GM19452 (cell line): ENCODE results near the gene RPS8.
"Not testable (repeated sequence)": the region's sequence is repeated elsewhere in the genome, so short reads cannot be mapped to it uniquely, and the experiment has no call there.

Experiments
- ATAC-seq: cut with Tn5 transposase; IDR thresholded peaks from one replicate; pipeline ENCODE4 v1.9.1; 2021; ENCODE audit not compliant: unreplicated experiment

The RPS8 gene

DNA sequence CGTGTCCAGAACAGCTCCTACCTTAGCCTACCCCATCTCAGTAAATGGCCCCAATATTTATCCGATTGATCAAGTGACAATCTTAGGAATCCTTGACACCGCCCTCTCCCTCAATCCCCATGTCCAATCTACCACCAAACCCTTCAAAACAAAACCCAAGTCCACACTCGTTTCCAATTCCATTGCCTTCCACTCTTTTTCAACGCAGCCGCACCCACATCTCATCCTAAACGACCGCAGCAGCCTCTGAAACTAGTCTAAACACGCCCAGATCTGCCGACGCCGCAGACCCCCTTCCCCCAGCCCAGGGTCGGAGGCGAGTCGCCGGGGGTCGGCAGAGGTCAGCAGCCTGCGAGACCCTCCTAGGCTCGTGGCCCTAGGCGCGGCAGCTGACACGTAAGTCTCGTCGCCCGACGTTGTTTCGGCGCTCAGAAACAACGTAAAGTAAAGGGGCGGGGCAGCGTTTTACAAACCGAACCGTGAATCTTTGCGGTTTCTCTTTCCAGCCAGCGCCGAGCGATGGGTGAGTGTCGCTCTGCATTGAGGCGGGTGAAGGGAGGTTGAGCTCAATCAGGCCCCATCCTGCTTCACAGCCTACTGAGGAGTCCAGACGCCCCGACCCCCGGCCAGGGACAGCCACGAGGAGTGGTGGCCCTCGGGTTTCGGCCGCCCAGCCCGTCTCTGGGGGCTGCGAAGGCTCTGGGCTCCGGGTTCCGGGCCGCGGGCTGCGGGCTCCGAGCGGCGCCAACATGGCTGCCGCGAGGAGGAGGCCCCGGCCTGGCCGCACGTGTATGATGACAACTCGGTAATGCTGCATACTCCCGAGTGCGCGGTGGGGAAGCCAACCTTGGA lies at the start of gene RPS8:
RPS8 (plus strand) TSS at position 463 of the 852 bp plus-strand sequence; CDS start at position 520, 57 bp downstream.
- ATAC-seq, result peak; percentile 71

DNA sequence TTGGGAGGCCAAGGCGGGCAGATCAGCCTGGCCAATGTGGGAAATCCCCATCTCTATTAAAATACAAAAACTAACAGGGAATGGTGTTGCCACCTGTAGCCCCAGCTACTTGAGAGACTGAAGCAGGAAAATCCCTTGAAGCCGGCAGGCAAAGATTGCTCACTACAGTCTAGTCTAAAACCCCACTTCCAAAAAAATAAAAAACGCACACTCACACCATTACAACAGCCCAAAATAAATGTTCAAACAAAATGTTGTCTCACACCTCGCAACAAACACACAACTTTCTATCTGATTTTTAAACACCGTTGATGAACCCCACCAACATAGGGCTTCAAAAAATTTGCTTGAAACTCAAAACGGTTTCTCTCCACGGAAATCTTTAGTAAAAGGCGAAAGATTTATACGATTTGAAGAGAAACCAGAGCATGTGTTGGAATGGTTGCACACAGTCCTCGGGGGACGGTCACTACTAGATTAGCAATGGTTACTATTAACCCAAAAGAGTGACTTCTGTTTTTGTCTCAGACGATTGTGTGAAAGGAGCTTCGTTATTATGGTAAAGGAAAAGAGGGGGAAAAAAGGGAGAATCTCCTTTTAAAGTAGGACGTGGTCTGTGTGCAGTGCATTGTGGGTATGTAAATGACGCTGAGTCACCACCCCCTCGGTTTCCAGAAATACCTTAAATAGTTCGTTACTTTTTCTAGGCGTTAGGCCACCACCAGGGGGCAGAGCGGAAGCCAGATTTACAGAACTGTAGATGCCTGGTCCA lies 44.4 kb upstream of the RPS8 start, which contains the start of gene RNU5D-1:
RNU5D-1 (minus strand) TSS at position 430 of the 772 bp plus-strand sequence.
- ATAC-seq, result peak; percentile 72

DNA sequence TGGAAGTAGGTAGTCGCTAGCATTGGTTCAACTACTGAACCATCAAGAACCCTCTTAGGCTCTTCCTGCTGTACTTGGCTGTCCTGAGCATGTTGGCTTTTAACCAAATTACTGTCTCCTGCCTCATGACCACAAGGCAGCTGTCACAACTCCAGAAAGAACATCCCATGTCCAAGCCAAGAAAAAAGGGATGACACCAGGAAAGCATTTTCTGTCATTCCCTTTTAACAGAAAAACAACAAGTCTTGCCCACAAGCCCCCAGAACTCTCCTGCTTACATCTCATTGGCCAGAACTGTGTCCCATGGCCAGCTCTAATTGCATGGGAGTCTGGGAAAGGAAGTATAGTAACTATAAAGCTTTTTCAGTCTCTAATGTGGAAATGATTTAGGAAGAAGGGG lies 42.0 kb upstream of the RPS8 start:
- ATAC-seq, result no peak

DNA sequence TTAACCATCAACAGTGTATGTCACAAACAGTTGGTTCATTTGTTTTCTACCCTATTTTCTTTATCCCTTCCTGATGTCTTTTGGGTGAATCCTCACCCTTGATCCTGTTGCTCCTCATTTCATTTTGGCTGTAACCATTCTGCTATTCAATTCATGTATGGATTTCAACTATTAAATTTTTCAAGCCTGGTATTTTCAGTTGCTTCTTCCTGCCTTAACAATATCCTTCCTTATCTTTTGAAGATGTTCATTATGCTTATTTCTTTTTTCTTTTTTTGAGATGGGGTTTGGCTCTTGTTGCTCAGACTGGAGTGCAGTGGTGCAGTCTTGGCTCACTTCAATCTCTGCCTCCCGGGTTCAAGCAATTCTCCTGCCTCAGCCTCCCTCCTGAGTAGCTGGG lies 41.6 kb upstream of the RPS8 start:
- ATAC-seq, result no peak

DNA sequence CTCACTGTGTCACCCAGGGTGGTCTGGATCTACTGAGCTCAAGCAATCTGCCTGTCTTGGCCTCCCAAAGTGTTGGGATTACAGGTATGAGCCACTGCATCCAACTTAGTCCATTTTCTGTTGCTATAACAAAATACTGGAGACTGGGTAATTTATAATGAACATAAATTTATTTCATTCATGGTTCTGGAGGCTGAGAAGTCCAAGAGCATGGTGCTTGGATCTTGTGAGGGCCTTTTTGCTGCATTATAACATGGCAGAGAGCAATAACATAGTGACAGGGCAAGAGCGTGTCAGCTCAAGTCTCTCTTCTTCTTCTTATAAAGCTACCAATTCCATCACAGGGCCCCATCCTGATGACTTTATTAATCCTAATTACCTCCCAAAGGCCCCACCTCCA lies 39.3 kb upstream of the RPS8 start:
- ATAC-seq, result no peak

DNA sequence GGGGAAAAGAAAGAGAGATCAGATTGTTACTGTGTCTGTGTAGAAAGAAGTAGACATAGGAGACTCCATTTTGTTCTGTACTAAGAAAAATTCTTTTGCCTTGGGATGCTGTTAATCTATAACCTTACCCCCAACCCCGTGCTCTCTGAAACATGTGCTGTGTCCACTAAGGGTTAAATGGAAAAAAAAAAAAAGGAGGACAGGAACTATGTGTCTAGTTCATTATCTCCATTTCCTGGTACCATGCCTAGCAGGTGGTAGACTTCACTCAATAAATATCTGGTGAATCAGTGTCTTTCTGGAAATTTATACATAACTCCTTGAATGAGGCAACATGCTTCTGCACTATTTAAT lies 36.4 kb upstream of the RPS8 start:
- ATAC-seq, result not testable (repeated sequence)

DNA sequence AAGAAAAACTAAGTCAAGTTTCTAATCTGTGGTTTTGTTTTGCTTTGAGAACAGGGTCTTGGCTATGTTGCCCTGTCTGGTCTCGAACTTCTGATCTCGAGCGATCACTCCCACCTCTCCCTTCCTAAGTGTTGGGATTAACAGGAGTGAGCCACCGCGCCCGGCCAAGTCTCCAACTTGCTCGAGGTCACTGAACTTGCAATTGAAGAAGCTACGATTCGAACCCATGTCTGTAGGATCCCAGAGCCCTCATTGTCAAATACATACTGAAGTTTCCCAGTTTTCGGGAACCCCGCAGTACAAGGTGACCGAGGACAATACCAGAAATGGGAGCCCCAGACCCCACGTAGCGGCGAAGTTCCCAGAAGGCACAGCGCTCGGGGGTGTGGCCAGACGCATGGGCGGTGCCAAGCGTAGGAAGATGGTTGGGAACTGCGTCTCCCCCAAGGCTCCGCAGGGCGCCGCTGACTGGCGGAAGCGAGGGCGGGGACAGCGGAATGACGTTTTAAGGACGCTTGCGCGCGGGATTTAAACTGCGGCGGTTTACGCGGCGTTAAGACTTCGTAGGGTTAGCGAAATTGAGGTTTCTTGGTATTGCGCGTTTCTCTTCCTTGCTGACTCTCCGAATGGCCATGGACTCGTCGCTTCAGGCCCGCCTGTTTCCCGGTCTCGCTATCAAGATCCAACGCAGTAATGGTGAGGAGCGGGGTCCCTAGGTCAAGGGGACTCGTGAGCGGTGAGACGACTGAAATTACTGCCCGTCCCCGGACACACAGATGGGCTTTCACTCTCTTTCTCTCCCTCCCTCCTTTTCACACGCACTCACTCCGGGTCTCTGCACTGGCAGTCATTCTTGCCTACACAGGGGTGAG lies 35.8 kb upstream of the RPS8 start, which contains the start of gene KIF2C:
KIF2C (plus strand) TSS at position 531 of the 872 bp plus-strand sequence; CDS start at position 627, 96 bp downstream.
- ATAC-seq, result peak; percentile 95

DNA sequence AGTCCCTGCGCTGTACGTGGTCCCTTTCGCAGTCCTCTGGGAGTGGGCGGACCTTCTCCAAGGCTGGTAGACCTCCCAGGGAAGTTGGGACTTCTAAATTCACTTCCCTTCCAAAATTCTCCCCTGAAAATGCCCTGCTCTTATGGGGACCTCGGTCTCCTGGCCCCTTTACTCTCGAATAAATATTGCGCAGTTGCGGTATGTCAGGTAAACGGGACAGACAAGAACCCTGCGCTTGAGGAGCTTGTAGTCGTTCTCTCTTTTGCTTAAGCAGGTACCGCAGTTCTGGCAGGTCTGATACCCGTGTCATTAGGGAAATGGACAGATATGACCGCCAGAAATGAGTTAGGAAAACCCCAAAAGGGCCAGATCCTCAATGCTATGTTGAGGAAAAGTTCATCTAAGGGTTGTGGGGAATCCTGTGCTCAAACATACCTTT lies 35.1 kb upstream of the RPS8 start:
- peak; percentile 9 for ATAC-seq

DNA sequence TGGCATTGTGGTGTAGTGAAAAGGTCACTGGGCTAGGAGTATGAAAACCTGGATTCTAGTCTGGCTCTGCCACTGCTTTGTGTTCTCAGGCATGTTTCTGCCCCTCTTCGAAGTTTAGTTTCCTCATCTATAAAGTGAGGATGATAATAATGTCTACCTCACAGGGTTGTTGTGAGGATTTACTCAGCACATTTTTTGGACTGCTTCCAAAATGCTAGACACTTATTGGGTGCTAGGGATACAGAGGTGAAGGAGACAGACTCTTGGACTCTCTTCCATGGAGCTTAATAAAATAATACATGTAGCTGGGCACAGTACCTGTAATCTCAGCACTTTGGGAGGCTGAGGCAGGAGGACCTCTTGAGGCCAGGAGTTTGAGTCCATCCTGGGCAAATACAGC lies 32.1 kb upstream of the RPS8 start:
- no peak for ATAC-seq

DNA sequence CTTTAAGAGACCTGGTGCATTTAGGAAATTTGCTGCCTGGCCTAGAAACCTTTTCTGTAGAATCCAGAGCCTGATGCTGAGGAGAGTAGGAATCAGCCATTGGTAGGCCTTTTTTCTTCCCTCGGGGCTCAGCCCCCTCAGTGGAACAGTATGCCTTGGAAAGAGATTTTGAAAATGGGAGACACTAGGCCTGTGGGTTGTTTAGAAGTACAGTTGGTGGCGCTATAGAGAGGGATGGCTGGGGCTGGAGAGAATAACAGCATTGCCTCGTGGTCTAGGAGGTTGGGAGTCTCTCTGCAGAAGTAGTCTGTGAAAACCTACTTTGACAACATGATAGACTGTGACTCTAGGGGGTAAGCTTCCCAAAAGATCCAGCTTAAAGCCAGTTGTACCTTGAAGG lies 27.5 kb upstream of the RPS8 start:
- no peak for ATAC-seq

DNA sequence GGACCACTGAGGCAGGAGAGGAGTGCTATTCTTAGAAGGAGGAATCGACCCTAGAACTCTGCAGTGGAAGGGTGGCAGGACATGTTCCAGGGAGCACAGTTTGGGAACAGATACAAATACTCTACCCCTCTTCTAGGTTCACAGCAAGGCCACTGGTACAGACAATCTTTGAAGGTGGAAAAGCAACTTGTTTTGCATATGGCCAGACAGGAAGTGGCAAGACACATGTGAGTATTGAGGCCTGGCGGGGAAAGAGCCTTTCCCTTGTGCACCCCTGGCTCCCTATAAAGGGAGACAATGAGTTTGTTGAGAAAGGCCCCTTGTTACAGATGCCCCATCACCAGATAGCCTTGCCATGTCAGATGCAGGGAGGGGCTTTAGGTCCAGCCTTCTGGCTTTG lies 17.9 kb upstream of the RPS8 start:
- no peak for ATAC-seq

DNA sequence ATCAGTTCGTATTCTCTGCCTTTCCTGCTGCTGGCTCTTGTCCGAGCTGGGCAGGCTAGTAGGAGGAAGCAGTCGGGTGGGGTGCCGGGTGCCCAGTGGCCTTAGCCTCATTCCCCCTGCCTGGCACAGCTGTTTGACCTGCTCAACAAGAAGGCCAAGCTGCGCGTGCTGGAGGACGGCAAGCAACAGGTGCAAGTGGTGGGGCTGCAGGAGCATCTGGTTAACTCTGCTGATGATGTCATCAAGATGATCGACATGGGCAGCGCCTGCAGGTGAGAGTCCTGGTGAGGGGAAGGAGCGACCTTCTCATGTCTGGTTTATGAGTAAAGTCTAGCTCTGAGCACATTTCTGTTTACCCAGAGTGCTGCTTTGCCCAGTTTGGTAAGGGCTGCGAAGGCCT lies 16.3 kb upstream of the RPS8 start:
- ATAC-seq, result no peak

DNA sequence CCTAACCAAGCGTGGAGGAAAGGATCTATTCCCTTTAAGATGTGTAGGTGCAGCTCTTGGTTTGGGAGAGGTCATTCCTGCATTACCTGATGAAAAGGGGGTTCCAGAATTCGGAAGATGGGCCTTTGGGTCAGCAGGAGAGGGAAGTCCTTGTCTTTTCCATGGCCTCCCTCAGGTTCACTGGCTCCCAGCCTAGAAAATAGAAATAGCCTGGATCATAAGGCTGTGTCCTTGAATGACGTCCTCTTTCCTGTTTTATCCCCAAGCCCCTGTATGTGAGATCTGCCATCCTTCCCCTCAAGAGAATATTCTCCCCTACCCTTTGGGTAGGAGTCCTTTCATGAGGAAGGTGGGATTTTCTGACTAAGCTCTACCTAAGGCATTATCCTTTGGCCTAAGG lies 14.5 kb upstream of the RPS8 start:
- ATAC-seq, result no peak

DNA sequence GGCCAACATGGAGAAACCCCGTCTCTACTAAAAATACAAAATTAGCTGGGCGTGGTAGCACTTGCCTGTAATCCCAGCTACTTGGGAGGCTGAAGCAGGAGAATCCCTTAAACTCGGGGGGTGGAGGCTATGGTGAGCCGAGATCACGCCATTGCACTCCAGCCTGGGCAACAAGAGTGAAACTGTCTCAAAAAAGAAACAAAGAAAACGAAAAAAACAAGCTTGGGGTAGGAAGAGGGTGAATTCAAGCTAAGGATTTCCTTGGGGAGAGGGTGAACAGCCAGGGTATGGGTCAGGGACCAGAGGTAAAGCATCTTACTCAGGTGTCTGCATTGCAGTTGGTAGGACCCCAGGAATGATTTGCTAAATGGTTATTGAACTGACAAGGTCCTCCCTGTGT lies 8.9 kb upstream of the RPS8 start:
- ATAC-seq, result not testable (repeated sequence)

DNA sequence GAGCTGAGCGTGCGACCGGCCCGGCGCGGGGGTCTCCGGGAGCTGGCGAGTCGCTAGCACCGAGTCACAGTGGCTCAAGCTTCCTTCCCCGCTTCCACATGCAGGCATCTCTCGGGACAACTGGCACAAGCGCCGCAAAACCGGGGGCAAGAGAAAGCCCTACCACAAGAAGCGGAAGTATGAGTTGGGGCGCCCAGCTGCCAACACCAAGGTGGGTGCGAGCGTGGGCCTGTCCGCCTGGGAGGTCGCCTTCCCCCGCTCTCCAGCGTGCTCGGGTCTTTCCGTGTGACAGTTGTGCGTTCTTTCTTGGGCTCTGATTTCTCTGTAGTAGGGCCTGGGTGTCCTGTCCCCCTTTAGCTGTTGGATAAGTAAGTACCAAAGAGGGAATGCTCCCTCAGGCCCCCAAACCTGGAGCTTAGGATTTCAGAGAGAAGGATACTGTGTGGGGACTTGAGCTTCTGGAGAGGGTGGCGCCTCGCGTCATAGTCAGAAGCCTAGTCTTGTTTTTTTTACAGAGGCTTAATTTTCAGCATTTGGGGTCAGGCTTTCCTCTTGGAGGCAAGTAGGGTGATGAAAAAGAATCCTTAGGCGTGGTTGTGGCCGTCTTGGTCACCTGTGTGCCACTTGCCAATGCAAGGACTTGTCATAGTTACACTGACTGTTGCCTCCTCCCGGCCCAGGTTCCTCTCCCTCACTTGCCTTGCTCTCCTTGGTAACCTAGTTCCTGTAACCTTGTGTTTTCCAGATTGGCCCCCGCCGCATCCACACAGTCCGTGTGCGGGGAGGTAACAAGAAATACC lies 790 bp downstream of the RPS8 start:
- peak; percentile 11 for ATAC-seq

DNA sequence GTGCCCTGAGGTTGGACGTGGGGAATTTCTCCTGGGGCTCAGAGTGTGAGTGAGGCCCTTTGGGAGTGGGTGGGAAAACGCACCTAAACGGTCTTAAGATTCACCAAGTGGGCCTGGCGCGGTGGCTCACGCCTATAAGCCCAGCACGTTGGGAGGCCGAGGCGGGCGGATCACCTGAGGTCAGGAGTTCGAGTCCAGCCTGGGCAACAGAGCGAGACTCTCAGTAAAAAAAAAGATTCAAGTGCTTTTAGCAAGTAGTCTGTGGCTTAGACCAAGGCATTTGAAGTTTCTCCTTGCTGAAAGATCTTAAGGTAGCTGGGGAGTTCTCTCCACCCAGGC lies 1.4 kb downstream of the RPS8 start:
- no peak for ATAC-seq

DNA sequence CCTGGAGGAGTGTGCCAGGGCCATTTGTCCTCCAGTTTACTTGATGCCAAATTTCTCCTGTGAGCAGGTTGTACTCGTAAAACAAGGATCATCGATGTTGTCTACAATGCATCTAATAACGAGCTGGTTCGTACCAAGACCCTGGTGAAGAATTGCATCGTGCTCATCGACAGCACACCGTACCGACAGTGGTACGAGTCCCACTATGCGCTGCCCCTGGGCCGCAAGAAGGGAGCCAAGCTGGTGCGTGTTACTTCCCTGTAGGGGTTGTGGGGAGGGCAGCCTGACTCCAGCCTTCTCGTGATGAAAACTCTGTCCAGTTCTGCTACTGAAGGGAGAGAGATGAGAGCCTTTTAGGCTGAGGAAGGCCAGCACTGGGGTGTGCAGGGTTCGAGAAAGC lies 2.2 kb downstream of the RPS8 start:
- ATAC-seq, result no peak

DNA sequence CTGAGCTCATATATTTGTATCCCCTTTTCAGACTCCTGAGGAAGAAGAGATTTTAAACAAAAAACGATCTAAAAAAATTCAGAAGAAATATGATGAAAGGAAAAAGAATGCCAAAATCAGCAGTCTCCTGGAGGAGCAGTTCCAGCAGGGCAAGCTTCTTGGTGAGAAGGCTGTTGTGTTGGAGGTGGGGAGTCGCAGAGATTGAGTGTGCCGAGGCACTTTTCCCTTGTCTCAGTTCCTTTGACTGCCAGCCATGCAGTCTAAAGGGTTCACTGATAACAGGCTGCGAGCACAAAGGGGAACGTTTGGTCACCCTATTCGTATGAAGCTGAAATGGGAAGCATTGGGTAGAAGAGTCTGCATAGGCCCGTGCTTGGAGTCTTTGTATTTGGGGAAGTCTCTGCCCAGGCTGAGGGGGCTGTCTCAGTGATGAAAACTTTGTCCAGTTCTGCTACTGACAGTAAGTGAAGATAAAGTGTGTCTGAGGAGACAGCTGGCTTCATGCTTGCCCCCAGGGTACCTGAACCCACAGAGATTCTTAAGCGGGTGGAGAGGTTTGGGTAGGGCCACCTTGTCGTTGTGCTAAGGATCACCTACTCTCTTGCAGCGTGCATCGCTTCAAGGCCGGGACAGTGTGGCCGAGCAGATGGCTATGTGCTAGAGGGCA lies 2.8 kb downstream of the RPS8 start:
- ATAC-seq, result no peak

DNA sequence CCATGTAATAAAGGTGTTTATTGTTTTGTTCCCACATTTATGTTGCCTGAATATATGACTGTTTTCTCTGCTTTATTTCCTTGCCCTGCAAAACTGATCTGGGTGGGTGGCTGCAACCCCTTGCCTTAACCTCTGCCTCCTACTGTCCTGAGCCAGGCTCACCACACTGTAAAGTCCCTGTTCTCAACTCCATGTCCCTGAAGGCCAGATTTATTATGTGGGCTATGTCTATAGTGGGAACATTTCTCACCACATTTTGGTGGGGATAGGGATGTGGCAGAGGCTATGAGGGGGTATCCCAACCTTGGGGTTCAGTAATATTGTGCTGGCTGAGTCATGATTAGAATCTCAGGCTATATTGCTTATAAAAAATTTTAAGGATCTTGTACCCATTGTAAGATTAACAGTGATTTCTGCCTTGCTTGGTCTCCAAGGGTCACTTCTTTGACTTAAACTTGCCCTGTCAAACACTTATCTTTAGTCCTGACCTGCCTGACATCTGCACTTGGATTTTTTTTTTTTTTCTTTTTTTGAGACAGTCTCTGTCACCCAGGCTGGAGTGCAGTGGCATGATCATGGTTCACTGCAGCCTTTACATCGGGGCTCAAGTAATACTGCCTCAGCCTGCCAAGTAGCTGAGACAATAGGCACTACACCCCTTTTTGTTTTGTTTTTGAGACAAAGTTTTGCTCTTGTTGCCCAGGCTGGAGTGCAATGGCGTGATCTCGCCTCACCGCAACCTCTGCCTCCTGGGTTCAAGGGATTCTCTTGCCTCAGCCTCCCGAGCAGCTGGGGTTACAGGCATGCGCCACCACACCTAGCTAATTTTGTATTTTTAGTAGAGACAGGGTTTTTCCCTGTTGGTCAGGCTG lies 3.6 kb downstream of the RPS8 start:
- no peak for ATAC-seq
